Dendritic cell treated with granulocyte-macrophage colony-stimulating factor and Interleukin-4, amounts not matched to agents 40 ng/mL and 50 ng/mL, for 4 days (primary cell): ENCODE measurements around the gene KRT28.

ENCODE experiments used
- H3K27ac Mint-ChIP-seq: one replicate; pipeline ENCODE4 v1.8.0; 2022; ENCODE audit warnings: mild to moderate bottlenecking, mixed read lengths
- H3K27me3 Mint-ChIP-seq: one replicate; pipeline ENCODE4 v1.8.0; 2022; ENCODE audit warnings: mild to moderate bottlenecking, mixed read lengths
- H3K36me3 Mint-ChIP-seq: one replicate; pipeline ENCODE4 v1.8.0; 2022; ENCODE audit warnings: low read depth, mixed read lengths
- H3K4me1 Mint-ChIP-seq: one replicate; pipeline ENCODE4 v1.8.0; 2022; ENCODE audit warnings: low read depth, mixed read lengths
- H3K4me3 Mint-ChIP-seq: one replicate; pipeline ENCODE4 v1.8.0; 2022; ENCODE audit warnings: mild to moderate bottlenecking, moderate library complexity, mixed read lengths
- H3K9me3 Mint-ChIP-seq: one replicate; pipeline ENCODE4 v1.8.0; 2022; ENCODE audit warnings: mixed read lengths
- intact Hi-C: fragments of 100-400 bp; cut with micrococcal nuclease; formaldehyde crosslinking; loops from one replicate; pipeline ENCODE4 v1.15.0; 2022

Gene KRT28

DNA sequence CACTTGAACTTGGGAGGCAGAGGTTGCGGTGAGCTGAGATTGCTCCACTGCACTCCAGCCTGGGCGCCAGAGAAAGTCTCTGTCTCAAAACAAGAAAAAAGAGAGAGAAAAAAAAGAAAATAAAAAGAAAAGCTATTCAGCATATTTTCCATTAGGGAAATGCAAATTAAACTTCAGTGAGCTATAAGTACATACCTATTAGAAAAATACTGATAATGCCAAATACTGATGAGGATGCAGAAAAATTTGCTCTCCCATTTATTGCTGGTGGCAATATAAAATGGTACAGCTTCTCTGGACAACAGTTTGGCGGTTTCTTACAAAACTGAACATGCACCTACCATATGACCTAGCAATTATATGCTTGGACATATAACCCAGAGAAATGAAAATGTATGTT, 12.9 kb upstream of the KRT28 start:
- no peak overlapping the region for H3K27ac Mint-ChIP-seq
- H3K36me3 Mint-ChIP-seq: peaks cover 9% of the 10 kb centered on the region
- H3K27me3 Mint-ChIP-seq: peaks cover 61% of the 10 kb centered on the region
- intact Hi-C loops: no loop called here
- no peak overlapping the region for H3K4me3 Mint-ChIP-seq
- peaks cover 21% of the 10 kb centered on the region for H3K9me3 Mint-ChIP-seq
- no peaks in the 10 kb centered on the region for H3K4me1 Mint-ChIP-seq

DNA sequence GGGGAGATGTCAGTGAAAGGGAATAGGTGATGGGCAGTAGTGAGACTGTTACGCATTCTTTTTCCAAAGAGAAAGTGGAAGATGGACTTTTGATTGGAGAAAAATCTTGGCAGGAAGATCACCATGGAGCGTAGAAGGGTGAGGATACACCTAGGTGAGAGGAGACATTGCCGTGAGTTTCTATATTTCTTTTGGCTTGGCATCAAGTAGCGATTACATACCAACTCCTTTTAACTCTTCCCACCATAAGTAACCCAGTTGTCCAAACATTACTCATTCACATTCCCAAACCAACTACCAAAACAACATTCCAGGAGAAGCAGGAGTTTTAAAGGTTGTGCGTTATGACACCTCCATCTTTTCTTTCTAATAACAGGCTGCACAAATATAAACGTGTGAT, 10.7 kb upstream of the KRT28 start:
- intact Hi-C loops: no loop called here
- Mint-ChIP-seq H3K4me3 (no peak overlapping the region), H3K27ac (no peak overlapping the region)

DNA sequence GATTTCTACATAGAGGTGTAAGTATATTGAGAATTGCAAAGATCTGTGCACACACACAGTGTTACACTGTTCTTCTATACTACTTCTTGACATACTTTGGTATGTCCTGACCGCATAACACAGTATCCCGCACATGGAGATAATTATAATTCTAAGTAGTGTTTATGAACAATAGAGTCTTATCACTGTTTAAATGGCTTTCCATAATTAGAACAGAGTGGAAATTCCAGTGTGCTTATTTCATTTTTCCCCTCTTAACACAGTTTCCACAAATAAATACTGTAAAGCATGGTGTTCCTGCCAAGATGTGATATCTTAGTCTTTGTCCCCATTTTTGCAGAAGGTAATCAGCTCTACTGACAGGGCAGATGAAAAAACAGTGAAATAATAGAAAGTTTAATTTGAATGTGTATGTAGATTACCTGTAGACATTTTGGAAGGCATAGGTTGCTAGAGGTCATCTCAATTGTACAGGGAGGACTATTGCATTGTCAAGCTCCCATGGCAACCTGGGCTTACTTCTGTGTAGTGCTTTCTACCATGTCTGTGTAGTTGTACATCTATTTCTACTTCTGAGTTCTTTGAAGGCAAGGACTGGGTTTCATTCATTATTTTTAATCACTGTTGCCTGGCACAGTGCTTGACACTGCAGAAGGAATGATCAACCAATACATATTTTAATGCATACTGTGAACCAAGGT, 10.1 kb upstream of the KRT28 start:
- H3K27me3 Mint-ChIP-seq: peaks cover 71% of the 10 kb centered on the region
- peaks cover 6% of the 10 kb centered on the region for H3K9me3 Mint-ChIP-seq
- no peaks in the 10 kb centered on the region for H3K36me3 Mint-ChIP-seq
- H3K4me3 Mint-ChIP-seq: no peak overlapping the region
- no peak overlapping the region for H3K27ac Mint-ChIP-seq
- intact Hi-C loops: loop anchor here (10.0 kb wide), 1 partner anchor 515 kb away; no protein-coding TSS in a partner anchor
- H3K4me1 Mint-ChIP-seq: no peaks in the 10 kb centered on the region

More for the DNA sequence above, 10.7 kb upstream of the KRT28 start:
- Mint-ChIP-seq H3K9me3 (peaks cover 9% of the 10 kb centered on the region), H3K36me3 (no peaks in the 10 kb centered on the region), H3K4me1 (no peaks in the 10 kb centered on the region), H3K27me3 (peaks cover 68% of the 10 kb centered on the region)

DNA sequence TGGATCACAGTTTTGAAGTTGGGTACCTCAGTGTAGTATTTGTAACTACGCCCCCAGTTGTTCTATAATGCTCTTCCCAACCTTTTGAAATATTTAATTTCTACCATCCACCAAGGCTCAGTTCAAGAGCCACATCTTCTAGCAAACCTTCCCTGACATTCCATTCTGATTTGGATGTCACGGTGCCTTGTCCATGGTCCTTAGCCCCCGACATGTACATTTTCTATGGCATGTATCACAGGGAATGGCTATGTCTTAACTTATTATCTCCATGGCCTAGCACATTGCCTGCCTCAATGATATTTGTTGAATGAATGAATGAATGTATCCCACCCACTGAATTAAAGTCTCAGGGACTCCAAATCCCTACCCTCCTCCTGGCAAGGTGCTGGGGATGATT, 6.4 kb upstream of the KRT28 start:
- peaks cover 50% of the 10 kb centered on the region for H3K27me3 Mint-ChIP-seq
- H3K4me3 Mint-ChIP-seq: no peak overlapping the region
- no peaks in the 10 kb centered on the region for H3K4me1 Mint-ChIP-seq
- intact Hi-C loops: loop anchor here (10.0 kb wide), 1 partner anchor 519 kb away; no protein-coding TSS in a partner anchor
- H3K9me3 Mint-ChIP-seq: no peaks in the 10 kb centered on the region
- H3K36me3 Mint-ChIP-seq: no peaks in the 10 kb centered on the region
- H3K27ac Mint-ChIP-seq: no peak overlapping the region

DNA sequence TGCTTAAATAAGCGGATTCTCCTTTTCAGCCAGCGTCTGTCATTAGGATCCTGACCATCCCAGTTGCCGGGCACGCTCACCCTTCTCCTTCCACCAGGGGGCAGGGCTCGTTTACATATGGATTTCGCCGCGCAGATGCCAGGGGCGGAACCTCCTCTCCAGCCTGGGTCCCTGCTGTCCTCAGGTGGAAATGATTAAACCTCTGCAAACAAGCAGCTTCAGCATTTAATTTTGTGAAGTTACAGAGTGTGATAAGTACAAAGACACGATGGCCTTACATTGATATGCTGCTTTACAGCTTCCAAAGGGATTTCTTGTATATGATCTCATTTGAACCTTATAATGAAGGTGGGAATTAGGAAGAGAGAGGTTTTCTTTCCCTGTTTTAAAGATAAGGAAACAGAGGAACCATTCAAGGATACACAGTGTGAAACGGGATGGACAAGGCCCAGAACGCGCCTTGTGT, 3.9 kb upstream of the KRT28 start:
- H3K36me3 Mint-ChIP-seq: no peaks in the 10 kb centered on the region
- intact Hi-C loops: loop anchor here (2.0 to 10.0 kb wide), 3 partner anchors 521 to 859 kb away; no protein-coding TSS in a partner anchor
- no peak overlapping the region for H3K4me3 Mint-ChIP-seq
- no peaks in the 10 kb centered on the region for H3K4me1 Mint-ChIP-seq
- no peak overlapping the region for H3K27ac Mint-ChIP-seq
- peaks cover 42% of the 10 kb centered on the region for H3K27me3 Mint-ChIP-seq
- H3K9me3 Mint-ChIP-seq: no peaks in the 10 kb centered on the region

DNA sequence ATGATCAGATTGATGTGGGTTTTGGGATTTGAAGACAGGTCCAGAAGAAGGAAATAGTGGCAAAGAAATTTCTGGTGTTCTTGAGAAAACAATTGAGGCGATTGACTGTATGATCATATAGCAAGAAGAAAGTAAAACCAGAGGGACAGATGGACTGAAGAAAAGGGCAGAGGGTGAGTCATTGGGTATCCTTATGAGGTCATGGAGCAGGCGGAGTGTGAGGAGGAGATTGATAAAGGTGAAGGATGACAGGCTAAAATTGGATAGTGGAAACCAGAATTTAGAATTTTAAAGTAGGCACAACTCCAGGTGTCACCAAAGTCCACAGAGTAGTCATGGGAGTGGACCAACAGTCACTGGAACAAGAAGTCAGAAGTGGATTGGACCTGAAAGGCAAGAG, 1.4 kb upstream of the KRT28 start:
- Mint-ChIP-seq H3K4me3 (no peak overlapping the region), H3K27ac (no peak overlapping the region), H3K9me3 (no peaks in the 10 kb centered on the region), H3K4me1 (no peaks in the 10 kb centered on the region), H3K27me3 (peaks cover 33% of the 10 kb centered on the region), H3K36me3 (no peaks in the 10 kb centered on the region)
- intact Hi-C loops: loop anchor here (5.0 to 10.0 kb wide), 2 partner anchors 524 to 746 kb away; no protein-coding TSS in a partner anchor

- no peak overlapping the region for H3K4me3 Mint-ChIP-seq
- H3K4me1 Mint-ChIP-seq: no peaks in the 10 kb centered on the region
- peaks cover 33% of the 10 kb centered on the region for H3K27me3 Mint-ChIP-seq
- intact Hi-C loops: loop anchor here (5.0 to 10.0 kb wide), 2 partner anchors 524 to 747 kb away; no protein-coding TSS in a partner anchor
- no peak overlapping the region for H3K27ac Mint-ChIP-seq
- H3K9me3 Mint-ChIP-seq: no peaks in the 10 kb centered on the region
- H3K36me3 Mint-ChIP-seq: no peaks in the 10 kb centered on the region
Observed at GRCh38 chr17:40800381-40800780, 622 bp upstream of the KRT28 start.

GRCh38 chr17:40796846-40797245, 2.9 kb downstream of the KRT28 start:
- H3K27ac Mint-ChIP-seq: no peak overlapping the region
- H3K4me3 Mint-ChIP-seq: no peak overlapping the region
- H3K9me3 Mint-ChIP-seq: no peaks in the 10 kb centered on the region
- H3K4me1 Mint-ChIP-seq: no peaks in the 10 kb centered on the region
- H3K27me3 Mint-ChIP-seq: peaks cover 34% of the 10 kb centered on the region
- intact Hi-C loops: loop anchor here (10.0 kb wide), 1 partner anchor 172 kb away; no protein-coding TSS in a partner anchor
- no peaks in the 10 kb centered on the region for H3K36me3 Mint-ChIP-seq

DNA sequence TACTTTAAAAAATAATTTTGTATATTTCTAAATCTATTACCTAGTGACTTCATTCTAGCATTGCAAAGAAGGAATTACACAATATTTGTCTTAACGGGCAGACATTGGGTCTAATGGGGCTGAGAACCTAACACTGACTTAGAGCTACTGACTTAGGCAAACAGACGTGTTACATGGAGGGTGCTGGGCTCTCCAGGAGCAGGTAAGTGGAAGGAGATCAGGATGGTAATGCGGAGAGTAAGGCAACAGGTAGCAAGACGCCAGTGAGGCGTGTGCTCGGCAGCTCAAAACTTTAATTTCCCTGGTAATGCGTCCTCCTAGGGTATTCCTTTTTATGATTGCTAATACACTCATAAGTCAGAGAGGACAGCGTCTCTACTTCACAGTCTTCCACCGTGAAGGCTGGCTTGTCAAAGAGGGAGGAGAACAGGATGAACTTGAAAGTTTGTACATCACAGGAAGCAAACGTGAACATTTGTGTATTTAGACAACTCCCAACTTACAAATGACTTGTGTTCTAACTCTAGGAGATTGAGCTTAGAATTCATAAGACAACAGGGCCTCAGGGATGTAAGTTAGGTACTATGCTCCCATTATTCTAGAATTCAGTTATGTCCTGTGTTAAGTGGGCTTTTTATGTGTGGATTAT, 4.6 kb downstream of the KRT28 start:
- H3K36me3 Mint-ChIP-seq: no peaks in the 10 kb centered on the region
- H3K4me3 Mint-ChIP-seq: no peak overlapping the region
- no peak overlapping the region for H3K27ac Mint-ChIP-seq
- intact Hi-C loops: loop anchor here (10.0 kb wide), 1 partner anchor 170 kb away; no protein-coding TSS in a partner anchor
- no peaks in the 10 kb centered on the region for H3K9me3 Mint-ChIP-seq
- H3K4me1 Mint-ChIP-seq: no peaks in the 10 kb centered on the region
- peaks cover 39% of the 10 kb centered on the region for H3K27me3 Mint-ChIP-seq

GRCh38 chr17:40794466-40794865, 5.3 kb downstream of the KRT28 start:
- Mint-ChIP-seq H3K27me3 (peaks cover 41% of the 10 kb centered on the region), H3K4me1 (no peaks in the 10 kb centered on the region), H3K4me3 (no peak overlapping the region), H3K9me3 (no peaks in the 10 kb centered on the region), H3K36me3 (no peaks in the 10 kb centered on the region), H3K27ac (no peak overlapping the region)
- intact Hi-C loops: loop anchor here (10.0 kb wide), 1 partner anchor 170 kb away; no protein-coding TSS in a partner anchor

DNA sequence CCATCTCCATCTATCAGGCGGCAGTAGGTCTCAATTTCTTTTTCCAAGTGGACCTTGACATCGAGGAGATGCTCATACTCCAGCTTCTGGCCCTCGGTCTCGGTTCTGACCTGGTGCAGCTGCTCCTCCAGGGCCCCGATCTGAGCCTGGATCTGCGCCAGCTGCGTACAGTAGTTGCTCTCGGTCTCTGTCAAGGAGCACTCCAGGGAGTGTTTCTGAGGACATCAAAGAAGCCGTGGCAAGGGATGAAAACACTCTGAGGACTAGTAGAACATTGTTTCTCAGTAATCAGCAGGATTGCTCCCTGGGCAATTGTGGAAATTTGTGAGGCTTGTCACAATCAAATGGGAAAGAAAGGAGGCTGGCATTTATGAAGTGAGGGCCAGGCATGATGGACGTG, 5.9 kb downstream of the KRT28 start:
- intact Hi-C loops: loop anchor here (10.0 kb wide), 1 partner anchor 169 kb away; no protein-coding TSS in a partner anchor
- Mint-ChIP-seq H3K9me3 (no peaks in the 10 kb centered on the region), H3K27ac (no peak overlapping the region), H3K4me1 (no peaks in the 10 kb centered on the region), H3K36me3 (no peaks in the 10 kb centered on the region), H3K27me3 (peaks cover 40% of the 10 kb centered on the region), H3K4me3 (no peak overlapping the region)

GRCh38 chr17:40791787-40792436, 7.8 kb downstream of the KRT28 start:
- H3K4me1 Mint-ChIP-seq: no peaks in the 10 kb centered on the region
- H3K27ac Mint-ChIP-seq: no peak overlapping the region
- no peaks in the 10 kb centered on the region for H3K36me3 Mint-ChIP-seq
- no peak overlapping the region for H3K4me3 Mint-ChIP-seq
- intact Hi-C loops: loop anchor here (10.0 kb wide), 1 partner anchor 167 kb away; no protein-coding TSS in a partner anchor
- H3K27me3 Mint-ChIP-seq: peaks cover 43% of the 10 kb centered on the region
- H3K9me3 Mint-ChIP-seq: no peaks in the 10 kb centered on the region

- no peak overlapping the region for H3K4me3 Mint-ChIP-seq
- no peaks in the 10 kb centered on the region for H3K36me3 Mint-ChIP-seq
- peaks cover 36% of the 10 kb centered on the region for H3K27me3 Mint-ChIP-seq
- intact Hi-C loops: loop anchor here (10.0 kb wide), 1 partner anchor 166 kb away; no protein-coding TSS in a partner anchor
- no peaks in the 10 kb centered on the region for H3K9me3 Mint-ChIP-seq
- H3K4me1 Mint-ChIP-seq: no peaks in the 10 kb centered on the region
- H3K27ac Mint-ChIP-seq: no peak overlapping the region
Observed at GRCh38 chr17:40791111-40791510, 8.6 kb downstream of the KRT28 start.

GRCh38 chr17:40782450-40782849, 17.3 kb downstream of the KRT28 start, which contains the start of gene KRT27:
Gene KRT27 (minus strand): TSS chr17:40782550. CDS start chr17:40782493, 57 bp downstream.
- no peak within 1 kb of the TSS for H3K4me3 Mint-ChIP-seq
- no peaks in the 10 kb centered on the region for H3K9me3 Mint-ChIP-seq
- intact Hi-C loops: no loop called here
- H3K27ac Mint-ChIP-seq: no peak within 1 kb of the TSS
- peaks cover 52% of the 10 kb centered on the region for H3K27me3 Mint-ChIP-seq
- H3K36me3 Mint-ChIP-seq: no peaks in the 10 kb centered on the region
- H3K4me1 Mint-ChIP-seq: no peaks in the 10 kb centered on the region
